ENCODE measurements around the gene ZNF90. TPM values are rescaled to one million over a fixed set of nuclear protein-coding genes. Genes with fewer than 3 reads are reported as not detected.
A peak's percentile ranks its signal among the peaks of the same experiment; 100 is the strongest.
"Not testable (repeated sequence)": the region's sequence is repeated elsewhere in the genome, so short reads cannot be mapped to it uniquely, and the experiment has no call there.

The ZNF90 gene
- polyA plus RNA-seq (2013, experiment 1 of 2; ENCODE audit: insufficient read length) = 1.4 TPM
- polyA plus RNA-seq (2013, experiment 2 of 2; ENCODE audit: insufficient read length) = 1.9 TPM

- DNase-seq = peak; percentile 97
Measured at GRCh38 chr19:20077791-20078463, at the start of gene ZNF90. Gene ZNF90 (plus strand): TSS chr19:20078000. CDS start chr19:20078133, 133 bp downstream.

- no peak for DNase-seq
Measured at GRCh38 chr19:20028611-20029010, 49.2 kb upstream of the ZNF90 start.

GRCh38 chr19:20035935-20036334 lies 41.9 kb upstream of the ZNF90 start:
- DNase-seq = no peak

GRCh38 chr19:20038358-20039202 lies 39.2 kb upstream of the ZNF90 start:
- no peak for DNase-seq

DNA sequence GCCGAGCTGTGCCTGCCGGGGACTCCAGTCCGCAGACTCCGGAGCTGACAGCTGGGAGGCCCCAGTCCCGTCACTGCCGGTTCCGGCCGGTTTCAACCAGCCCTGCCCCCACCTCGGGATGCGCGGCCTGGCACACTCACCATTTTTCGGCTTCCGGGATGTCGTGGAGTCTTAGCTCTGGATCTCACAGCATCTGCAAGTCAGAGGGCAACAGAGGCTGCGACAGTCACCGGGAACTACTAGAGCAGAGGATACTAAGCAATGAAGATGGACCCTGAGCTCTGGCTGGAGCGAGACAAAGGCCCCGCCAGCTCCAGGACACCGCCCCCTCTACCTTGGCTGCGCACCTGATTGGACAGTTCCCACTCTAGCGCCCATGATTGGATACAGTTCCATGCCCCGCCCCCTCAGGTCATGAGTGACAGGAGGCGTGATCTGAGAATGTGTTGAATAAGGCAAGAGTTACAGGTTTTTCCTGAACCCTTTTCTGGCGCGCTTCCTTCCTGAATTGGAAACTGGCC lies 38.5 kb upstream of the ZNF90 start, which contains the start of gene ZNF682:
ZNF682 (minus strand) TSS at position 303 of the 521 bp plus-strand sequence; CDS start at position 143, 160 bp downstream.
- peak; percentile 95 for DNase-seq

GRCh38 chr19:20044663-20045062 lies 33.1 kb upstream of the ZNF90 start:
- DNase-seq = no peak

GRCh38 chr19:20045742-20046141 lies 32.1 kb upstream of the ZNF90 start:
- DNase-seq = not testable (repeated sequence)

GRCh38 chr19:20051841-20052768 lies 25.7 kb upstream of the ZNF90 start:
- DNase-seq = peak; percentile 98

GRCh38 chr19:20058738-20059137 lies 19.1 kb upstream of the ZNF90 start:
- not testable (repeated sequence) for DNase-seq

DNA sequence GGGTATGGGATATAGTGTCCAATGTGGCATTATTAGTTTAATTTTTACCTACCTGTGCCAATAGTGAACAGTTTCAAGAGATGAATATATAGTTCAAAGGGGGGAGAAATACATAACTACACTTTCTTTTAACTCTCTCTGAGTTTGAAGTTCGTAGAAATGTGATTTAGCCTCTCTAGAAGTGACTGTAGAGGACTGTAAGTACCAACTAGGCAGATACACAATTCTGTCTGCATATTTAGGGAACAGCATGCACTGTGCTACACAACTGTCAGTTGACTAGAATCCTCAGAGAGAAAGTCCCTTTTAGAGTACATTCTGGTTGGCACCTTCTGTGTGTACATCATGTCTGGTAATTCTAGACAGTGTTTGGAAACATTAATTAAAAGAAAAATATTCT lies 17.5 kb upstream of the ZNF90 start:
- no peak for DNase-seq

DNA sequence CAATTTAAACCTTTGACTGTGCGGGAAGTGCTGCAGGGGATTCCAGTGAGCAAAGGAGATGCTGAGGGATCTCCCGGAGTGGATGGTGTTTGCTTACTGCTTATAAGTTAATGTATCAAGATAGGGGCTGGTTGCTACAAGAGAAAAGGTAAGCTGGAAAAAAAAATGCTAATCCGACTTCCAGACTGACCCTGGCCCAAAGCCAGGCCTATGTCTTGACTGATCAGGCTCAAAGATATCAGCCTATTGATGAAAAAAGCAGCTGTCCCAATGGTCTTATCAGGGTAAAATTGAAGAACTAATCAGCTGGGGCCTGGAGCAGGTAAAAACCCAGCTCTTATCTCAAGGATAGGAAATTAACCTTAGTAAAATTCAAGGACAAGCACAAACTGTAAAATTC lies 10.9 kb upstream of the ZNF90 start:
- DNase-seq = no peak

DNA sequence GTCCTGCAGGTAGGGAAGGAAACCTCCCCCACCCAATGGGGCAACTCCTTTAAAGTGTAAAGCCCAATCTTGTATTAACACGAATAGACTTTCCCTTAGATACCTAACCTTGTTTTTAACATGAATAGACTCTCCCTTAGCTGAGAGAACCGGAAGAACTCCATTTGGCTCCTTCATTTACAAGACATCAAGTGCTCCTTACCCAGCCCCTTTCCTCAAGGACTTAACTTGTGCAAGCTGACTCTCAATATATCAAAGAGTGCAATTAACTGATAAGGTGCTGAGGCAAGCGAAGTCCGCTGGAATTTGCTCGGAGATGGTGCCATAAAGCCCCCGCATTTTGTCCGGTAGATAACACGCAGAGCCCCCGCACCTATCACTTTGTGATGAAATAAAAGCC lies 9.9 kb upstream of the ZNF90 start:
- DNase-seq = no peak

DNA sequence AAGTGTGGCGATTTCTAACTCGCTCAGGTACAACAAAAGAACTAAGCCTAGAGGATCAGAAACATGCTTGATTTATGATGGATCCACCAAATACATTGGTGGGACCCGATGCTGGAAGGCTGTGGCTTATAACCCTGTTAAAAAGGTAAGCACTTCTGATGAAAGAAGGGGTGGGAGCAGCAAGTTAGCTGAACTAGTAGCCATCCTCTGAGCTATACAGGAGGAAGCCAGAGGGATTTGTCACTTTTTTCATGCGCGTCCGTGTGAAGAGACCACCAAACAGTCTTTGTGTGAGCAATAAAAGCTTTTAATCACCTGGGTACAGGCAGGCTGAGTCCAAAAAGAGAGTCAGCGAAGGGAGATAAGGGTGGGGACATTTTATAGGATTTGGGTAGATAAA lies 9.2 kb upstream of the ZNF90 start:
- not testable (repeated sequence) for DNase-seq

GRCh38 chr19:20070691-20071090 lies 7.1 kb upstream of the ZNF90 start:
- DNase-seq = no peak

DNA sequence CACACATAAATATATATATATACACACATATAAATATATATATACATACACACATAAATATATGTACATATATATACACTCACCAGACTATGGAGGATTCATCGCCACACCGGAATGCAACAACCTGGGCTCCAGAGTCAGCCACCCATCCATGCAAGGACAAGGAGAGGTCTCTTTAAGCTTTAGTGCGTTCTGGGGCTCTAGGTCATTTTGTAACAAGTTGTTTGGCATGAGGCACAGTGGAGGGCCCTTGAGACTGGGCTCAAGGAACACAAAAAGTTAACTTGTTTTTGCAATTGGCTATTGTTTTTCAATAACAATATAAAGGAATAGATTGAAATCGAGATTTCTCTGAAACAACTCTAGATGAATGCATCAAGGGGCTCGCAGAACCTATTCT lies 4.9 kb upstream of the ZNF90 start:
- no peak for DNase-seq

GRCh38 chr19:20078581-20079031 lies 806 bp downstream of the ZNF90 start:
- DNase-seq = peak; percentile 24

DNA sequence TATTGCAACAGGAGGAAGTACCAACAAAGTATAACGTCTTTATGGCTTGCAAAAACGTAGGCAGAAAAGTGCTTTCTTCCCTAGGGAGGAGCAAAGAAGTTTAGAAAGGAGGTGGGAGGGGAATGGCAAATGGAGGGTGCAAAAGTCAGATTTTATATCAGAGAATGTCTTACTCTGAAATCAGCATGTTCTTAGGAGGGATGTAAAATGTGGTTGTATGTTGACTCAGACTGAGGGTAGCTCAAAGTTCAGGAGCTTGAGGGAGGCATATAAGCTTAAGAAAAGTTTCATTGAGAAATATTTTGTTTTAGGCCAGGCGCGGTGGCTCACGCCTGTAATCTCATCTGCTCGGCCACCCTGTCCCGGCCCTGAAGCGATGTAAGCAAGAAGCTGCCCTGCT lies 1.7 kb downstream of the ZNF90 start:
- DNase-seq = no peak

DNA sequence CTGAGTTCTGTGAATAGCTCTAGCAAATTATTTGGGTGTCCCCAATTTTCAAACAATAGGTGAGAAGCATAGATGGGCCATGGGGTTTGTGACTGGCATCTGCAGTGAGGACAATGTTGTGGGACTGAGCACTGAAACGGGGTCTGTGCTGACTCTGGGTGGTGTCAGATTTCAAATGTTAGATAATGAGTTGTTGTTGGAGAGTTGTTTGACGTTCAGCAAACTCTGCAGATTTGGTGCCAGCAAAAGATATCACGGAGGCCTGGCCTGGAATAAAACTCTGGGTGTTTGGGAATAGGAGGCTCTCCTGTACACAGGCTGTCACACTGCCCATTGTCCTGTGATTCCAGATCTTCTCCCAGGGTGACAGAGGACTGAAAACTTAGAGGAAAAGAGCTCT lies 2.9 kb downstream of the ZNF90 start:
- DNase-seq = no peak

- DNase-seq = not testable (repeated sequence)
Measured at GRCh38 chr19:20082232-20082833, 4.5 kb downstream of the ZNF90 start.

DNA sequence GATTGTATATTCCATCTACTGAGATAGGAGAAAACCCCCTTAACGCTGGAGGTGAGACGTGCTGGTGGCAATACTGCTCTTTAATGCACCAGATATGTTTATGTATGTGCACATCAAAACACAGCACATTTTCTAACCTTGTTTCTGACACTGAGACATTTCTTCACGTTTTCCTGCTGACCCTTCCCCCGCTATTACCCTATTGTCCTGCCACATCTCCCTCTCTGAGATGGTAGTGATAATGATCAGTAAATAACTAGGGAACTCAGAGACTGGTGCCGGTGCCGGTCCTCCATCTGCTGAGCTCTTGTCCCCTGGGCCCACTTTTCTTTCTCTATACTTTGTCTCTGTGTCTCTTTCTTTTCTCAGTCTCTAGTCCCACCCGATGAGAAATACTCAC lies 5.1 kb downstream of the ZNF90 start:
- not testable (repeated sequence) for DNase-seq

- no peak for DNase-seq
Measured at GRCh38 chr19:20102097-20102496, 24.3 kb downstream of the ZNF90 start.

All from fibroblast of skin of scalp (primary cell).